Mesenteric fat pad (tissue), 1 donor: ENCODE results near the gene ZNF557. TPM values are rescaled to one million over a fixed set of nuclear protein-coding genes. Genes with fewer than 3 reads are reported as not detected.

Experiments
- DNase-seq: peaks from one replicate; pipeline ENCODE4 v3.0.0-alpha.2; 2020; ENCODE audit warnings: low spot score
- total RNA-seq: library from RNA; stranded (reverse); fragmentation: NEBNext Ultra II Directional; extraction: Animal tissue kit (Norgen Biotek cat#: 25700); gene quantifications from one replicate; pipeline ENCODE4 v1.2.1, GENCODE V29; 2021
- donor health status: DM: yes; HTN: yes; CAD: no.

The ZNF557 gene
- total RNA-seq, 1 donor from 2014 or later: 6.2 TPM

- DNase-seq: no peak
Observed at GRCh38 chr19:7124782-7125181, 55.3 kb downstream of the ZNF557 start.

DNA sequence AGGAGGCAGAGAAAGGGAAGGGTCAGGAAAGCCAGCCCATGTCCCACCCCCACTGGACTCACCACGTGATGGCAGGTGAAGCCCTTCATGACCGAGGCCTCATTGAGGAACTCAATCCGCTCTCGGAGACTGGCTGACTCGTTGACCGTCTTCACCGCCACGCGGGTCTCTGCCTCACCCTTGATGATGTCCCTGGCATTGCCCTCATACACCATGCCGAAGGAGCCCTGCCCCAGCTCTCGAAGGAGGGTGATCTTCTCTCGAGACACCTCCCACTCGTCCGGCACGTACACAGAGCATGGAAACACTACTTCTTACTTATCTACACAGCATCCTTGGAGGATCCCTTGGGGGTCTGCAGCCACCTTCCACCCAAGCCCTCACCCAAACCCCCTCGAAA lies 55.7 kb downstream of the ZNF557 start:
- peak; percentile 88 for DNase-seq

GRCh38 chr19:7126132-7126531 lies 56.6 kb downstream of the ZNF557 start:
- DNase-seq: peak; percentile 12

GRCh38 chr19:7130043-7130442 lies 60.5 kb downstream of the ZNF557 start:
- DNase-seq: peak; percentile 8

DNA sequence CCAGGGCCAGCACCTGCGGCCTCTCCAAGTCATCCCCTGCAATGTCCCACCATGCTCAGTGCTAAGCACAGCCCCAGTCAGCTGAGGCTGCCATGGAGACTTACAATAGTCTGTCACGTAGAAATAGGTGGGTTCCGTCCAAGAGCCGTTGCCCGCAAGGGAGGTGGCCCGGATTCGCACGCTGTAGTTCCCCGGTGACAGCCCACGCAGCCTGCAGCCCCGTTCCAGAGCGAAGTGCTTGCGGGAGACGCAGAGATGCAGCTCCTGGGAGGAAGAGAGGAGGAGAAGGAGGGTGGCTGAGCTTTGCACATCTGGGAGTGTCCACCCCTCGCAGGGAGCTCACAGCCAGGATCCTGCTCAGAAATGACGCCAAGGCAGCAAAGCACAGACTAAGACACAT lies 62.6 kb downstream of the ZNF557 start:
- peak; percentile 24 for DNase-seq

DNA sequence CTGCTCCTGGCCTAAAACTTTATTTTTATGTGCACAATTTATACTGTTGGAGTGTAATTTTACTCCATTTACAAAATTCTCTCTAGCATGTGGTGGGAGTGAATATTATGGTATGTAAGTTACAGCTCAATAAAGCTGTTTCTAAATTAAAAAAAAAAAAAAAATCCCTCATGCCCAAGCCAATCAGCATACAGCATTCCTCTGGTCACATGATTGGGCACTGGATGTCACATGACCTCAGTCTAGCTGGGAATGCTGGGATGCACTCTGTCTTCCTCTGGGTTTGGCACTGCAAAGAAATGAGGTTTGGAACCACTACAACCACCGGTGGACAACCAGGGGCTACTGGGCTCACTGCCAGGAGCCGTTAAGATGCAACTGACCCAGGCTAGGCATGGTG lies 67.6 kb downstream of the ZNF557 start:
- DNase-seq: no peak

Other genes starting within 250 kb of the ZNF557 start
- 2.4 TPM for gene ADGRE1, start 182.1 kb upstream of the ZNF557 start, total RNA-seq
- not detected for gene MBD3L2B, start 48.3 kb upstream of the ZNF557 start, total RNA-seq
- gene MBD3L5, start 39.1 kb upstream of the ZNF557 start, total RNA-seq: not detected
- not detected for gene MBD3L4, start 29.5 kb upstream of the ZNF557 start, total RNA-seq
- not detected for gene MBD3L2, start 20.4 kb upstream of the ZNF557 start, total RNA-seq
- not detected for gene MBD3L3, start 11.0 kb upstream of the ZNF557 start, total RNA-seq
- 75.5 TPM for gene INSR, start 224.7 kb downstream of the ZNF557 start, total RNA-seq